IMR-90 (cell line): ENCODE results near the gene S100A11. TPM values are rescaled to one million over a fixed set of nuclear protein-coding genes. Genes with fewer than 3 reads are reported as not detected.

Experiments used
- ATAC-seq: fragments of 200-7000 bp; cut with Tn5 transposase; 2 replicates; pipeline ENCODE4 v1.9.1; 2020; ENCODE audit warnings: low read depth, mild to moderate bottlenecking, moderate library complexity
- BruUV-seq: library from RNA; stranded (reverse); fragments of 400-500 nt; replicated peaks from 2 replicates; lab custom pipeline; 2021; lab: Mats Ljungman, UMichigan
- CTCF ChIA-PET: fragments of 300-600 bp; formaldehyde crosslinking; extraction: SDS; loops from one replicate; lab custom pipeline; 2021; ENCODE audit warnings: antibody characterized with exemption; lab: Yijun Ruan, JAX
- POLR2A ChIA-PET: fragments of 300-600 bp; sonication (Branson Sonifier 250); formaldehyde crosslinking; loops from one replicate; lab custom pipeline; 2022; ENCODE audit warnings: antibody characterized with exemption; ENCODE audit not compliant: unreplicated experiment; lab: Charles Lee
- DNase-seq: peaks from one replicate; pipeline ENCODE4 v3.0.0; 2013
- H2AFZ ChIP-seq: replicated peaks from 2 replicates; pipeline ENCODE3; 2013; ENCODE audit warnings: low read length, mild to moderate bottlenecking; ENCODE audit not compliant: poor library complexity
- H2AK5ac ChIP-seq: 2 replicates; pipeline ENCODE4 v1.6.1; 2013; ENCODE audit warnings: low read depth, low read length, inconsistent platforms
- H2AK9ac ChIP-seq: replicated peaks from 2 replicates; pipeline ENCODE3; 2013; ENCODE audit warnings: mild to moderate bottlenecking, low read depth, low read length, moderate library complexity; ENCODE audit not compliant: poor library complexity
- H2BK120ac ChIP-seq: 2 replicates; pipeline ENCODE4 v1.6.1; 2013; ENCODE audit warnings: low read depth, low read length, inconsistent platforms
- H2BK15ac ChIP-seq: 3 replicates; pipeline ENCODE4 v1.6.1; 2013; ENCODE audit warnings: low read depth, low read length, inconsistent platforms
- H2BK20ac ChIP-seq: 2 replicates; pipeline ENCODE4 v1.6.1; 2013; ENCODE audit warnings: low read depth, mild to moderate bottlenecking, inconsistent platforms, low read length, moderate library complexity
- H2BK5ac ChIP-seq: 2 replicates; pipeline ENCODE4 v1.6.1; 2013; ENCODE audit warnings: mild to moderate bottlenecking, low read depth, low read length, inconsistent platforms; ENCODE audit not compliant: poor library complexity, severe bottlenecking
- H3K14ac ChIP-seq: replicated peaks from 2 replicates; pipeline ENCODE4 v1.6.1; 2013; ENCODE audit warnings: low read depth, low read length, inconsistent platforms
- H3K18ac ChIP-seq: 2 replicates; pipeline ENCODE4 v1.6.1; 2013; ENCODE audit warnings: low read depth, low read length, control low read depth
- H3K23ac ChIP-seq: 2 replicates; pipeline ENCODE4 v1.6.1; 2013; ENCODE audit warnings: low read depth, low read length, inconsistent platforms
- H3K27ac ChIP-seq: 2 replicates; pipeline ENCODE4 v1.5.1; 2013; ENCODE audit warnings: mild to moderate bottlenecking, control low read depth, low read length; ENCODE audit not compliant: insufficient read depth
- H3K27me3 ChIP-seq: 2 replicates; pipeline ENCODE4 v1.6.1; 2013; ENCODE audit warnings: low read length; ENCODE audit not compliant: control insufficient read depth, insufficient read depth
- H3K36me3 ChIP-seq: 2 replicates; pipeline ENCODE4 v1.6.1; 2013; ENCODE audit warnings: low read length, mixed read lengths; ENCODE audit not compliant: control insufficient read depth, insufficient read depth
- H3K4ac ChIP-seq: 2 replicates; pipeline ENCODE4 v1.6.1; 2013; ENCODE audit warnings: low read depth, low read length, inconsistent platforms
- H3K4me1 ChIP-seq: 2 replicates; pipeline ENCODE4 v1.6.1; 2013; ENCODE audit warnings: low read length, mixed read lengths; ENCODE audit not compliant: control insufficient read depth, insufficient read depth
- H3K4me2 ChIP-seq: 2 replicates; pipeline ENCODE4 v1.6.1; 2013; ENCODE audit warnings: low read depth, mild to moderate bottlenecking, control low read depth, low read length, moderate library complexity
- H3K4me3 ChIP-seq: 2 replicates; pipeline ENCODE4 v1.5.1; 2013; ENCODE audit warnings: low read depth, mild to moderate bottlenecking, control low read depth, low read length, moderate library complexity; ENCODE audit not compliant: insufficient read depth
- H3K56ac ChIP-seq: 2 replicates; pipeline ENCODE4 v1.6.1; 2013; ENCODE audit warnings: low read length, inconsistent platforms; ENCODE audit not compliant: insufficient read depth; ENCODE audit errors: extremely low read depth
- H3K79me1 ChIP-seq, 2 experiments: 2 replicates each; pipeline ENCODE4 v1.6.1; 2013; ENCODE audit warnings: low read length in 2 of 2, inconsistent platforms in 1 of 2, low read depth in 1 of 2
- H3K9ac ChIP-seq: 2 replicates; pipeline ENCODE4 v1.6.1; 2013; ENCODE audit warnings: low read depth, low read length, control low read depth
- H3K9me1 ChIP-seq: 2 replicates; pipeline ENCODE4 v1.6.1; 2013; ENCODE audit warnings: low read length, inconsistent platforms; ENCODE audit not compliant: insufficient read depth
- H3K9me3 ChIP-seq: 2 replicates; pipeline ENCODE4 v1.6.1; 2013; ENCODE audit warnings: low read length; ENCODE audit not compliant: control insufficient read depth, insufficient read depth
- H4K20me1 ChIP-seq: 2 replicates; pipeline ENCODE4 v1.6.1; 2013; ENCODE audit warnings: low read length, inconsistent platforms; ENCODE audit not compliant: insufficient read depth
- H4K5ac ChIP-seq: 2 replicates; pipeline ENCODE4 v1.6.1; 2013; ENCODE audit warnings: mild to moderate bottlenecking, low read depth, low read length, control low read depth
- H4K8ac ChIP-seq, 2 experiments: 2 replicates each; pipeline ENCODE4 v1.6.1; 2013; ENCODE audit warnings: low read depth in 2 of 2, low read length in 2 of 2, control low read depth in 1 of 2, inconsistent platforms in 1 of 2
- H4K91ac ChIP-seq: 2 replicates; pipeline ENCODE4 v1.6.1; 2013; ENCODE audit warnings: low read depth, low read length, inconsistent platforms; ENCODE audit not compliant: insufficient read depth
- BHLHE40 ChIP-seq: fragments of 150-350 bp; IDR thresholded peaks from 2 replicates; pipeline ENCODE4 v1.6.1; 2016; ENCODE audit warnings: mild to moderate bottlenecking, low read depth, low read length
- CEBPB ChIP-seq: IDR thresholded peaks from 2 replicates; pipeline ENCODE4 v1.6.1; 2012; ENCODE audit warnings: low read depth, low read length, improper control_type of control experiment
- CHD1 ChIP-seq: IDR thresholded peaks from 2 replicates; pipeline ENCODE4 v1.6.1; 2012; ENCODE audit warnings: low read depth, low read length, improper control_type of control experiment
- FOS ChIP-seq: fragments of 150-350 bp; IDR thresholded peaks from 2 replicates; pipeline ENCODE4 v1.6.1; 2016; ENCODE audit warnings: low read depth, low read length
- MAFK ChIP-seq: IDR thresholded peaks from 2 replicates; pipeline ENCODE4 v1.6.1; 2012; ENCODE audit warnings: low read depth, low read length, improper control_type of control experiment
- MAZ ChIP-seq: IDR thresholded peaks from 2 replicates; pipeline ENCODE4 v1.6.1; 2012; ENCODE audit warnings: low read depth, mild to moderate bottlenecking, low read length, improper control_type of control experiment, moderate library complexity, borderline replicate concordance
- MXI1 ChIP-seq: IDR thresholded peaks from 2 replicates; pipeline ENCODE4 v1.6.1; 2012; ENCODE audit warnings: low read depth, mild to moderate bottlenecking, low read length, moderate library complexity, borderline replicate concordance
- RAD21 ChIP-seq: IDR thresholded peaks from 2 replicates; pipeline ENCODE4 v1.6.1; 2012; ENCODE audit warnings: low read length, improper control_type of control experiment
- RCOR1 ChIP-seq: IDR thresholded peaks from 2 replicates; pipeline ENCODE4 v1.6.1; 2012; ENCODE audit warnings: mild to moderate bottlenecking, low read length, improper control_type of control experiment; ENCODE audit not compliant: insufficient replicate concordance
- WGBS, 2 experiments: methylation state at CpG; one replicate each; pipeline versions ENCODE4 v1.1.5 to v1.1.7; 2013; ENCODE audit warnings: missing lambda C conversion rate in 2 of 2; ENCODE audit not compliant: insufficient read length in 1 of 2; ENCODE audit errors: extremely low coverage in 2 of 2; 5-methylcytosine and 5-hydroxymethylcytosine counted together
- dilution Hi-C: fragments of 300-500 bp; cut with HindIII; formaldehyde crosslinking; loops from one replicate; pipeline ENCODE4 v1.14.3; 2018; ENCODE audit warnings: low sequenced_read_pairs; ENCODE audit not compliant: unreplicated experiment
- in situ Hi-C: fragments of 300-500 bp; cut with MboI; formaldehyde crosslinking; loops from 3 replicates; pipeline ENCODE4 v1.14.3; 2019; ENCODE audit warnings: low sequenced_read_pairs, inconsistent platforms, mixed read lengths
- intact Hi-C: fragments of 100-400 bp; cut with micrococcal nuclease; formaldehyde crosslinking; loops from 2 replicates; pipeline ENCODE4 v1.10.0; 2022
- polyA plus RNA-seq, 3 experiments: library from polyadenylated mRNA; depleted of rRNA; stranded (reverse); fragments of >200 nt; gene quantifications; 2 replicates each; pipeline ENCODE4 v1.2.3, GENCODE V29; 2012; ENCODE audit warnings: low replicate concordance in 1 of 3
- total RNA-seq: library from RNA; depleted of rRNA; stranded (reverse); fragments of >200 nt; gene quantifications from 2 replicates; pipeline ENCODE4 v1.2.3, GENCODE V29; 2012
- TF ChIP-seq, protein P1 (sequence below): fragments of 150-350 bp; IDR thresholded peaks from 2 replicates; pipeline ENCODE4 v1.6.1; 2017; ENCODE audit warnings: mild to moderate bottlenecking, antibody characterized with exemption, low read length, low read depth
- TF ChIP-seq, protein P2 (sequence below): conservative IDR thresholded peaks from 2 replicates; pipeline ENCODE4 v1.5.1; 2012; ENCODE audit warnings: mild to moderate bottlenecking, low read depth, low read length, improper control_type of control experiment

Gene S100A11
- total and polyA plus RNA-seq, 2 of the 4 experiments (the other 2 are of a cell fraction) = 167 to 1,402 TPM

- H3K36me3 ChIP-seq = no peaks in the 10 kb centered on the region
These were observed 31.4 kb downstream of the S100A11 start for GRCh38 chr1:152005360-152005912.

More at GRCh38 chr1:152005360-152005912, 31.4 kb downstream of the S100A11 start:
- H3K4ac ChIP-seq = no peak overlapping the region
- H2BK120ac ChIP-seq = no peak overlapping the region
- no peak overlapping the region for H2BK15ac ChIP-seq
- DNase-seq (no peak), ATAC-seq (no peak)
- no peak overlapping the region for H2AFZ ChIP-seq
- H3K27ac ChIP-seq = no peak overlapping the region
- no peak overlapping the region for H3K18ac ChIP-seq
- no peak overlapping the region for H4K91ac ChIP-seq
- TF ChIP-seq, protein P1, sequence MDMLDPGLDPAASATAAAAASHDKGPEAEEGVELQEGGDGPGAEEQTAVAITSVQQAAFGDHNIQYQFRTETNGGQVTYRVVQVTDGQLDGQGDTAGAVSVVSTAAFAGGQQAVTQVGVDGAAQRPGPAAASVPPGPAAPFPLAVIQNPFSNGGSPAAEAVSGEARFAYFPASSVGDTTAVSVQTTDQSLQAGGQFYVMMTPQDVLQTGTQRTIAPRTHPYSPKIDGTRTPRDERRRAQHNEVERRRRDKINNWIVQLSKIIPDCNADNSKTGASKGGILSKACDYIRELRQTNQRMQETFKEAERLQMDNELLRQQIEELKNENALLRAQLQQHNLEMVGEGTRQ = no peak
- no peak for TF ChIP-seq CEBPB
- TF ChIP-seq, protein P2, sequence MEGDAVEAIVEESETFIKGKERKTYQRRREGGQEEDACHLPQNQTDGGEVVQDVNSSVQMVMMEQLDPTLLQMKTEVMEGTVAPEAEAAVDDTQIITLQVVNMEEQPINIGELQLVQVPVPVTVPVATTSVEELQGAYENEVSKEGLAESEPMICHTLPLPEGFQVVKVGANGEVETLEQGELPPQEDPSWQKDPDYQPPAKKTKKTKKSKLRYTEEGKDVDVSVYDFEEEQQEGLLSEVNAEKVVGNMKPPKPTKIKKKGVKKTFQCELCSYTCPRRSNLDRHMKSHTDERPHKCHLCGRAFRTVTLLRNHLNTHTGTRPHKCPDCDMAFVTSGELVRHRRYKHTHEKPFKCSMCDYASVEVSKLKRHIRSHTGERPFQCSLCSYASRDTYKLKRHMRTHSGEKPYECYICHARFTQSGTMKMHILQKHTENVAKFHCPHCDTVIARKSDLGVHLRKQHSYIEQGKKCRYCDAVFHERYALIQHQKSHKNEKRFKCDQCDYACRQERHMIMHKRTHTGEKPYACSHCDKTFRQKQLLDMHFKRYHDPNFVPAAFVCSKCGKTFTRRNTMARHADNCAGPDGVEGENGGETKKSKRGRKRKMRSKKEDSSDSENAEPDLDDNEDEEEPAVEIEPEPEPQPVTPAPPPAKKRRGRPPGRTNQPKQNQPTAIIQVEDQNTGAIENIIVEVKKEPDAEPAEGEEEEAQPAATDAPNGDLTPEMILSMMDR = no peak
- TF ChIP-seq MAFK = no peak
- no peak for TF ChIP-seq RCOR1
- no peak for TF ChIP-seq CHD1
- no peak for TF ChIP-seq MAZ
- no peak for TF ChIP-seq MXI1
- TF ChIP-seq RAD21 = no peak
- TF ChIP-seq FOS = no peak
- no peak for TF ChIP-seq BHLHE40
- peaks cover 2% of the 10 kb centered on the region; the same call in 1 of the 2 replicates for H3K4me1 ChIP-seq
- no peak overlapping the region for H3K23ac ChIP-seq
- H4K20me1 ChIP-seq = no peaks in the 10 kb centered on the region
- H2AK9ac ChIP-seq = no peak overlapping the region
- peaks cover 36% of the 10 kb centered on the region for H3K27me3 ChIP-seq
- in situ Hi-C loops (loop anchor here (10.0 kb wide), 1 partner anchor 121 kb away; no protein-coding TSS in a partner anchor), dilution Hi-C loops (loop anchor here (25.0 kb wide), 1 partner anchor 93 kb away; the partner anchor contains the start of gene THEM4), intact Hi-C loops (no loop called here)
- no peak overlapping the region for H4K8ac ChIP-seq
- H2AK5ac ChIP-seq = no peak overlapping the region
- H2BK5ac ChIP-seq = no peak overlapping the region
- H3K9me1 ChIP-seq = no peaks in the 10 kb centered on the region; the same call in 1 of the 2 replicates
- H2BK20ac ChIP-seq = no peak overlapping the region
- CTCF ChIA-PET = interaction anchor here (0.6 to 2.2 kb wide), 2 partner anchors 8 to 72 kb away, joined by 4 to 10 read pairs; no protein-coding TSS in a partner anchor
- H3K14ac ChIP-seq = no peak overlapping the region
- H3K9me3 ChIP-seq = no peaks in the 10 kb centered on the region
- BruUV-seq = no TSS peak
- no peak overlapping the region for H4K5ac ChIP-seq
- 79% methylated on average over 2 of the region's 4 CpGs; no CpG with 5 or more reads in 1 of the 2 experiments for WGBS, 2 experiments
- no peak overlapping the region for H3K4me3 ChIP-seq
- no peak overlapping the region for H3K56ac ChIP-seq
- no peaks in the 10 kb centered on the region for H3K79me1 ChIP-seq
- POLR2A ChIA-PET = no interaction called here
- H3K4me2 ChIP-seq = no peak overlapping the region
- H3K9ac ChIP-seq = no peak overlapping the region
